ENCODE results near the gene TGM5.
A peak's percentile ranks its signal among the peaks of the same experiment; 100 is the strongest.

The TGM5 gene

GRCh38 chr15:43185157-43186002 is 81.3 kb downstream of the TGM5 start, which contains the start of gene CCNDBP1:
Gene CCNDBP1, plus strand, starts transcription at chr15:43185403. Its CDS starts 96 bp downstream, at chr15:43185499.
- peak; percentile 97 for DNase-seq (ENCODE audit: extremely low read depth, insufficient read length)
- peaks cover 4% of the 10 kb centered on the region for H3K36me3 ChIP-seq (ENCODE audit: control insufficient read depth, insufficient read depth, low read length)
- H3K4me3 ChIP-seq (replicated peaks; ENCODE audit: low read depth, low read length) = peak within 1 kb of the TSS; percentile 61
- TF ChIP-seq CTCF (IDR thresholded peaks at IDR 0.05; ENCODE audit: insufficient read depth, low read length, poor library complexity, severe bottlenecking) = peak; percentile 57
- no peaks in the 10 kb centered on the region for H3K27me3 ChIP-seq (replicated peaks; ENCODE audit: control insufficient read depth, insufficient read depth, low read length)

GRCh38 chr15:43184407-43185124 is 82.2 kb downstream of the TGM5 start:
- no peak overlapping the region; the same call in 1 of the 2 replicates for H3K4me3 ChIP-seq (replicated peaks; ENCODE audit: low read depth, low read length)
- H3K36me3 ChIP-seq (ENCODE audit: control insufficient read depth, insufficient read depth, low read length) = no peaks in the 10 kb centered on the region; the same call in none of the 2 replicates
- no peak for TF ChIP-seq CTCF (IDR thresholded peaks at IDR 0.05; ENCODE audit: insufficient read depth, low read length, poor library complexity, severe bottlenecking)
- H3K27me3 ChIP-seq (replicated peaks; ENCODE audit: control insufficient read depth, insufficient read depth, low read length) = no peaks in the 10 kb centered on the region
- DNase-seq (ENCODE audit: extremely low read depth, insufficient read length) = no peak

- no peaks in the 10 kb centered on the region; the same call in none of the 2 replicates for H3K36me3 ChIP-seq (ENCODE audit: control insufficient read depth, insufficient read depth, low read length)
- TF ChIP-seq CTCF (IDR thresholded peaks at IDR 0.05; ENCODE audit: insufficient read depth, low read length, poor library complexity, severe bottlenecking) = no peak
- DNase-seq (ENCODE audit: extremely low read depth, insufficient read length) = no peak
- H3K27me3 ChIP-seq (replicated peaks; ENCODE audit: control insufficient read depth, insufficient read depth, low read length) = no peaks in the 10 kb centered on the region
- no peak overlapping the region for H3K4me3 ChIP-seq (replicated peaks; ENCODE audit: low read depth, low read length)
Measured at GRCh38 chr15:43183270-43183669, 83.5 kb downstream of the TGM5 start.
